H9 (cell line): ENCODE measurements around the gene SUGP1. TPM values are rescaled to one million over a fixed set of nuclear protein-coding genes. Genes with fewer than 3 reads are reported as not detected.

Source experiments
- DNase-seq: peaks from one replicate; pipeline ENCODE4 v3.0.0-alpha.2; 2017
- H2AFZ ChIP-seq: one replicate; pipeline ENCODE4 v1.6.1; 2013; ENCODE audit warnings: mild to moderate bottlenecking, low read length, control low read depth, moderate library complexity
- H2AK5ac ChIP-seq: 2 replicates; pipeline ENCODE4 v1.6.1; 2013; ENCODE audit warnings: low read length, control low read depth, mixed read lengths; ENCODE audit not compliant: insufficient read length
- H2BK120ac ChIP-seq: one replicate; pipeline ENCODE4 v1.6.1; 2013; ENCODE audit warnings: low read depth, mild to moderate bottlenecking, low read length, control low read depth, inconsistent platforms; ENCODE audit not compliant: poor library complexity, severe bottlenecking
- H2BK12ac ChIP-seq: 2 replicates; pipeline ENCODE4 v1.6.1; 2013; ENCODE audit warnings: low read length, control low read depth, mixed read lengths, low read depth; ENCODE audit not compliant: insufficient read length
- H2BK15ac ChIP-seq: 2 replicates; pipeline ENCODE4 v1.6.1; 2013; ENCODE audit warnings: low read depth, low read length, control low read depth
- H2BK20ac ChIP-seq: one replicate; pipeline ENCODE4 v1.6.1; 2013; ENCODE audit warnings: low read depth, mild to moderate bottlenecking, low read length, control low read depth, inconsistent platforms; ENCODE audit not compliant: poor library complexity, severe bottlenecking
- H2BK5ac ChIP-seq: 2 replicates; pipeline ENCODE4 v1.6.1; 2013; ENCODE audit warnings: low read length, control low read depth, mixed read lengths; ENCODE audit not compliant: insufficient read length
- H3K14ac ChIP-seq: 2 replicates; pipeline ENCODE4 v1.6.1; 2013; ENCODE audit warnings: low read length, control low read depth; ENCODE audit not compliant: insufficient read depth
- H3K18ac ChIP-seq: 2 replicates; pipeline ENCODE4 v1.6.1; 2013; ENCODE audit warnings: low read depth, mild to moderate bottlenecking, mixed read lengths, low read length, control low read depth; ENCODE audit not compliant: insufficient read length
- H3K23ac ChIP-seq: 2 replicates; pipeline ENCODE4 v1.6.1; 2013; ENCODE audit warnings: low read length, control low read depth, mixed read lengths, low read depth; ENCODE audit not compliant: insufficient read length
- H3K23me2 ChIP-seq: 2 replicates; pipeline ENCODE4 v1.6.1; 2013; ENCODE audit warnings: low read depth, mild to moderate bottlenecking, mixed read lengths, low read length, control low read depth; ENCODE audit not compliant: insufficient read length, poor library complexity, severe bottlenecking
- H3K27ac ChIP-seq: 2 replicates; pipeline ENCODE4 v1.5.1; 2013; ENCODE audit warnings: low read length, control low read depth, mixed read lengths, low read depth; ENCODE audit not compliant: insufficient read length
- H3K27me3 ChIP-seq: 2 replicates; pipeline ENCODE4 v1.6.1; 2013; ENCODE audit warnings: low read length, control low read depth, inconsistent platforms; ENCODE audit not compliant: insufficient read depth
- H3K4ac ChIP-seq: 2 replicates; pipeline ENCODE4 v1.6.1; 2013; ENCODE audit warnings: low read depth, mild to moderate bottlenecking, control low read depth, inconsistent platforms, low read length, moderate library complexity
- H3K4me1 ChIP-seq: 2 replicates; pipeline ENCODE4 v1.6.1; 2013; ENCODE audit warnings: low read length, control low read depth, inconsistent platforms; ENCODE audit not compliant: insufficient read depth
- H3K4me2 ChIP-seq: 2 replicates; pipeline ENCODE4 v1.6.1; 2013; ENCODE audit warnings: low read length, control low read depth, mixed read lengths; ENCODE audit not compliant: insufficient read length, insufficient read depth
- H3K56ac ChIP-seq: 2 replicates; pipeline ENCODE4 v1.6.1; 2013; ENCODE audit warnings: low read depth, mild to moderate bottlenecking, mixed read lengths, low read length, control low read depth; ENCODE audit not compliant: insufficient read length
- H3K79me1 ChIP-seq: 2 replicates; pipeline ENCODE4 v1.6.1; 2013; ENCODE audit warnings: low read depth, mild to moderate bottlenecking, moderate library complexity, low read length, control low read depth, inconsistent platforms; ENCODE audit not compliant: insufficient read depth, poor library complexity, severe bottlenecking
- H3K79me2 ChIP-seq: 2 replicates; pipeline ENCODE4 v1.6.1; 2013; ENCODE audit warnings: low read length, control low read depth, inconsistent platforms; ENCODE audit not compliant: insufficient read depth
- H3K9ac ChIP-seq: 2 replicates; pipeline ENCODE4 v1.6.1; 2013; ENCODE audit warnings: low read length, control low read depth, mixed read lengths; ENCODE audit not compliant: insufficient read length; ENCODE audit errors: extremely low read depth
- H3K9me3 ChIP-seq: one replicate; pipeline ENCODE4 v1.6.1; 2013; ENCODE audit warnings: low read depth, low read length, inconsistent platforms; ENCODE audit not compliant: control insufficient read depth
- H3T11ph ChIP-seq: one replicate; pipeline ENCODE4 v1.6.1; 2013; ENCODE audit warnings: mild to moderate bottlenecking, low read length, control low read depth, inconsistent platforms
- H4K20me1 ChIP-seq: one replicate; pipeline ENCODE4 v1.6.1; 2013; ENCODE audit not compliant: control insufficient read depth, insufficient read length, insufficient read depth
- H4K5ac ChIP-seq: 2 replicates; pipeline ENCODE4 v1.6.1; 2013; ENCODE audit warnings: low read depth, mild to moderate bottlenecking, mixed read lengths, low read length, control low read depth; ENCODE audit not compliant: insufficient read length
- H4K8ac ChIP-seq: replicated peaks from 2 replicates; pipeline ENCODE4 v1.6.1; 2013; ENCODE audit warnings: low read length, control low read depth, mixed read lengths, low read depth; ENCODE audit not compliant: insufficient read length
- H4K91ac ChIP-seq: 2 replicates; pipeline ENCODE4 v1.6.1; 2013; ENCODE audit warnings: low read depth, mild to moderate bottlenecking, moderate library complexity, mixed read lengths, low read length, control low read depth; ENCODE audit not compliant: insufficient read length
- H3K27ac Mint-ChIP-seq, 3 experiments: 2 replicates in 2 of 3; 3 replicates in 1 of 3; pipeline ENCODE4 v1.8.0; 2020 to 2021; ENCODE audit warnings: mixed read lengths in 3 of 3, mild to moderate bottlenecking in 1 of 3, moderate library complexity in 1 of 3
- H3K27me3 Mint-ChIP-seq: 2 replicates; pipeline ENCODE4 v1.8.0; 2021; ENCODE audit warnings: low read depth, mild to moderate bottlenecking, moderate library complexity, mixed read lengths
- H3K36me3 Mint-ChIP-seq, 3 experiments: 2 replicates in 2 of 3; 3 replicates in 1 of 3; pipeline ENCODE4 v1.8.0; 2020 to 2021; ENCODE audit warnings: low read depth in 3 of 3, mixed read lengths in 3 of 3; ENCODE audit not compliant: insufficient read depth in 1 of 3
- H3K4me1 Mint-ChIP-seq, 2 experiments: 2 replicates each; pipeline ENCODE4 v1.8.0; 2020; ENCODE audit warnings: mixed read lengths in 2 of 2
- H3K4me3 Mint-ChIP-seq, 2 experiments: 2 replicates in 1 of 2; 3 replicates in 1 of 2; pipeline ENCODE4 v1.8.0; 2020 to 2021; ENCODE audit warnings: mild to moderate bottlenecking in 2 of 2, mixed read lengths in 2 of 2, moderate library complexity in 1 of 2
- H3K9me3 Mint-ChIP-seq, 2 experiments: 2 replicates in 1 of 2; 3 replicates in 1 of 2; pipeline ENCODE4 v1.8.0; 2020; ENCODE audit warnings: mild to moderate bottlenecking in 2 of 2, mixed read lengths in 2 of 2, moderate library complexity in 1 of 2
- CTCF ChIP-seq: fragments of 200-600 bp; sonication (generic); conservative IDR thresholded peaks from 3 replicates; pipeline ENCODE4 v1.8.0; 2021; ENCODE audit warnings: antibody characterized with exemption, mild to moderate bottlenecking
- WGBS: extraction: QIAGEN DNeasy Blood & Tissue Kit; methylation state at CpG from one replicate; pipeline ENCODE4 v1.1.7; 2013; ENCODE audit warnings: missing lambda C conversion rate, low lambda C conversion rate, mixed read lengths; ENCODE audit not compliant: insufficient read length; ENCODE audit errors: extremely low coverage; 5-methylcytosine and 5-hydroxymethylcytosine counted together
- total RNA-seq: library from RNA; stranded (reverse); gene quantifications from 2 replicates; pipeline ENCODE4 v1.2.1, GENCODE V29; 2021

The SUGP1 gene
- total RNA-seq, 1 experiment from 2014 or later, result 103 TPM

- H3T11ph ChIP-seq, result no peak overlapping the region
- WGBS, result no CpG with 5 or more reads among the region's 3 CpGs
- no peak overlapping the region for H3K27ac Mint-ChIP-seq
- no peak overlapping the region for H3K4me2 ChIP-seq
- no peak overlapping the region for H2AK5ac ChIP-seq
- no peak overlapping the region for H4K91ac ChIP-seq
- H3K79me1 ChIP-seq, result no peaks in the 10 kb centered on the region
- H2BK20ac ChIP-seq, result no peak overlapping the region
- no peak overlapping the region for H4K8ac ChIP-seq
- no peak overlapping the region for H3K4ac ChIP-seq
- H4K5ac ChIP-seq, result no peak overlapping the region
- H3K27me3 ChIP-seq, result no peaks in the 10 kb centered on the region
- no peak overlapping the region for H3K23ac ChIP-seq
- H3K9me3 ChIP-seq, result no peaks in the 10 kb centered on the region
- H3K4me1 Mint-ChIP-seq, result no peaks in the 10 kb centered on the region
- H3K79me2 ChIP-seq, result no peaks in the 10 kb centered on the region
- TF ChIP-seq CTCF, result no peak
- H2BK12ac ChIP-seq, result no peak overlapping the region
- H3K23me2 ChIP-seq, result no peaks in the 10 kb centered on the region
- H3K18ac ChIP-seq, result no peak overlapping the region
- no peak overlapping the region for H2BK120ac ChIP-seq
- H3K27ac ChIP-seq, result no peak overlapping the region
- H3K56ac ChIP-seq, result no peak overlapping the region
- H3K14ac ChIP-seq, result no peak overlapping the region
- no peaks in the 10 kb centered on the region for H3K4me1 ChIP-seq
- H4K20me1 ChIP-seq, result no peaks in the 10 kb centered on the region
- no peak overlapping the region for H2AFZ ChIP-seq
- H2BK5ac ChIP-seq, result no peak overlapping the region
- no peak for DNase-seq
- no peak overlapping the region for H2BK15ac ChIP-seq
- no peak overlapping the region for H3K4me3 Mint-ChIP-seq
- H3K27me3 Mint-ChIP-seq, result no peaks in the 10 kb centered on the region
- H3K9ac ChIP-seq, result no peak overlapping the region
- peaks cover 15 to 49% (median 48%) of the 10 kb centered on the region in 3 experiments; a peak in 6 of 7 replicates for H3K36me3 Mint-ChIP-seq
- H3K9me3 Mint-ChIP-seq, result no peaks in the 10 kb centered on the region
Observed at GRCh38 chr19:19336597-19336996, 16.3 kb upstream of the SUGP1 start.
